NOMO-1 treated with DMSO at 0.1 percent for 48 hours (cell line): ENCODE results near the gene CPED1.
"Not testable (repeated sequence)": the region's sequence is repeated elsewhere in the genome, so short reads cannot be mapped to it uniquely, and the experiment has no call there.

Source experiments
- DNase-seq: peaks from one replicate; lab custom pipeline; 2025; ENCODE audit not compliant: unreplicated experiment; lab: John Stamatoyannopoulos, UW

The CPED1 gene

GRCh38 chr7:121276313-121276712, 287.8 kb downstream of the CPED1 start:
- no peak for DNase-seq

GRCh38 chr7:121278120-121279021, 289.9 kb downstream of the CPED1 start:
- no peak for DNase-seq

- no peak for DNase-seq
Measured at GRCh38 chr7:121279060-121279620, 290.6 kb downstream of the CPED1 start.

GRCh38 chr7:121279822-121280221, 291.3 kb downstream of the CPED1 start:
- DNase-seq = no peak

GRCh38 chr7:121280656-121281055, 292.1 kb downstream of the CPED1 start:
- no peak for DNase-seq

- no peak for DNase-seq
Measured at GRCh38 chr7:121282129-121282528, 293.6 kb downstream of the CPED1 start.

- no peak for DNase-seq
Measured at GRCh38 chr7:121285066-121285667, 296.7 kb downstream of the CPED1 start.

- DNase-seq = no peak
Measured at GRCh38 chr7:121286186-121286585, 297.7 kb downstream of the CPED1 start.

GRCh38 chr7:121286742-121287734, 298.5 kb downstream of the CPED1 start:
- DNase-seq = peak; percentile 0

- no peak for DNase-seq
Measured at GRCh38 chr7:121288894-121289293, 300.4 kb downstream of the CPED1 start.

GRCh38 chr7:121289930-121290329, 301.4 kb downstream of the CPED1 start:
- not testable (repeated sequence) for DNase-seq

- DNase-seq = no peak
Measured at GRCh38 chr7:121294448-121294992, 306.0 kb downstream of the CPED1 start.

- no peak for DNase-seq
Measured at GRCh38 chr7:121297843-121298242, 309.3 kb downstream of the CPED1 start.

GRCh38 chr7:121298831-121299239, 310.3 kb downstream of the CPED1 start:
- DNase-seq = no peak

- DNase-seq = no peak
Measured at GRCh38 chr7:121300685-121301420, 312.3 kb downstream of the CPED1 start.

- no peak for DNase-seq
Measured at GRCh38 chr7:121301446-121302213, 313.1 kb downstream of the CPED1 start.

- DNase-seq = peak; percentile 64
Measured at GRCh38 chr7:121302214-121302745, 313.8 kb downstream of the CPED1 start.

- no peak for DNase-seq
Measured at GRCh38 chr7:121303422-121304101, 315.1 kb downstream of the CPED1 start.
